ENCODE results near the gene PCNP.

DNA sequence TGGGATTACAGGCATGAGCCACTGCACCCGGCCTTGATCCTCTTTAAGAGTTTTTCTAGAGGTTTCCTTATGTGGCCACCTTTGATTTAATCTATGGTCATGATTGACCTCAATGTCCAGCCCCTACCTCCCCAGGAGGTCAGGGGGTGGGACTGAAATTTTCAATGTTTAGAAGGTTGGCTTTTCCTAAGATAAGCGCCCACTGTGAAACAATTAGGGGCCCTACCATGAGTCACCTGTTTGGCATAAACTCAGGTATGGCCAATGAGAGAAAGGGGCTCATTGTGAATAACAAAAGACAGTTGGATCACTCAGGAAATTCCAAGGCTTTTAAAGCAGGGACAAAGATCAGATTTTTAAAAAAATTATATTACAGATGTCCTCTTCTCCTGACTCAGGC, 51.9 kb downstream of the PCNP start:
- TF ChIP-seq, protein P1, sequence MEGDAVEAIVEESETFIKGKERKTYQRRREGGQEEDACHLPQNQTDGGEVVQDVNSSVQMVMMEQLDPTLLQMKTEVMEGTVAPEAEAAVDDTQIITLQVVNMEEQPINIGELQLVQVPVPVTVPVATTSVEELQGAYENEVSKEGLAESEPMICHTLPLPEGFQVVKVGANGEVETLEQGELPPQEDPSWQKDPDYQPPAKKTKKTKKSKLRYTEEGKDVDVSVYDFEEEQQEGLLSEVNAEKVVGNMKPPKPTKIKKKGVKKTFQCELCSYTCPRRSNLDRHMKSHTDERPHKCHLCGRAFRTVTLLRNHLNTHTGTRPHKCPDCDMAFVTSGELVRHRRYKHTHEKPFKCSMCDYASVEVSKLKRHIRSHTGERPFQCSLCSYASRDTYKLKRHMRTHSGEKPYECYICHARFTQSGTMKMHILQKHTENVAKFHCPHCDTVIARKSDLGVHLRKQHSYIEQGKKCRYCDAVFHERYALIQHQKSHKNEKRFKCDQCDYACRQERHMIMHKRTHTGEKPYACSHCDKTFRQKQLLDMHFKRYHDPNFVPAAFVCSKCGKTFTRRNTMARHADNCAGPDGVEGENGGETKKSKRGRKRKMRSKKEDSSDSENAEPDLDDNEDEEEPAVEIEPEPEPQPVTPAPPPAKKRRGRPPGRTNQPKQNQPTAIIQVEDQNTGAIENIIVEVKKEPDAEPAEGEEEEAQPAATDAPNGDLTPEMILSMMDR (IDR thresholded peaks at IDR 0.05; ENCODE audit: extremely low read depth in 1 of 2, insufficient read depth in 1 of 2, low read depth in 1 of 2, low read length in 2 of 2): no peak
- TF ChIP-seq POLR2AphosphoS5 (IDR thresholded peaks at IDR 0.05; ENCODE audit: insufficient read depth, low read depth, low read length) (no peak), JUN (IDR thresholded peaks at IDR 0.05; ENCODE audit: borderline replicate concordance, insufficient read depth, insufficient read length, low read depth) (no peak), EZH2 (IDR thresholded peaks at IDR 0.05; ENCODE audit: borderline replicate concordance, low read depth, low read length, severe bottlenecking) (no peak)
- TF ChIP-seq, protein P2, sequence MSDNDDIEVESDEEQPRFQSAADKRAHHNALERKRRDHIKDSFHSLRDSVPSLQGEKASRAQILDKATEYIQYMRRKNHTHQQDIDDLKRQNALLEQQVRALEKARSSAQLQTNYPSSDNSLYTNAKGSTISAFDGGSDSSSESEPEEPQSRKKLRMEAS (IDR thresholded peaks at IDR 0.05; ENCODE audit: insufficient read depth, insufficient read length): no peak
